ENCODE results near the gene CTDNEP1.

GRCh38 chr17:7294614-7295153, 43.1 kb upstream of the CTDNEP1 start, which contains the start of gene YBX2:
- TF ChIP-seq CTCF (IDR thresholded peaks at IDR 0.05) (no peak), SIN3A (IDR thresholded peaks at IDR 0.05; ENCODE audit: borderline replicate concordance, insufficient read depth, low read depth, low read length) (0 out of 2 replicates have a peak, but pooled peaks have one; percentile 39), REST (IDR thresholded peaks at IDR 0.05; ENCODE audit: insufficient read depth in 1 of 2, low read depth in 2 of 2, low read length in 1 of 2) (no peak), POLR2AphosphoS5 (IDR thresholded peaks at IDR 0.05; ENCODE audit: low read depth, low read length) (no peak)
